Tongue (tissue), 2 donors: ENCODE measurements around the gene FARS2. TPM values are rescaled to one million over a fixed set of nuclear protein-coding genes. Genes with fewer than 3 reads are reported as not detected.
"Not testable (repeated sequence)": the region's sequence is repeated elsewhere in the genome, so short reads cannot be mapped to it uniquely, and the experiment has no call there.

Experiments
- DNase-seq: peaks from one replicate; pipeline ENCODE4 v3.0.0-alpha.2; 2015
- total RNA-seq: library from RNA; depleted of rRNA; stranded (reverse); fragments of >200 nt; gene quantifications from one replicate; pipeline ENCODE4 v1.2.3, GENCODE V29; 2014

The FARS2 gene
- total RNA-seq, 1 donor from 2014 or later: 38.8 TPM

GRCh38 chr6:5638666-5639065 is 377.4 kb downstream of the FARS2 start:
- no peak for DNase-seq

- no peak for DNase-seq
These were observed 377.9 kb downstream of the FARS2 start for GRCh38 chr6:5639193-5639592.

GRCh38 chr6:5640614-5641013 is 379.3 kb downstream of the FARS2 start:
- DNase-seq: no peak

- DNase-seq: no peak
These were observed 383.3 kb downstream of the FARS2 start for GRCh38 chr6:5644523-5645185.

- peak; percentile 32 for DNase-seq
These were observed 384.3 kb downstream of the FARS2 start for GRCh38 chr6:5645328-5646290.

- no peak for DNase-seq
These were observed 391.3 kb downstream of the FARS2 start for GRCh38 chr6:5652406-5653137.

GRCh38 chr6:5653801-5654200 is 392.5 kb downstream of the FARS2 start:
- no peak for DNase-seq

- no peak for DNase-seq
These were observed 394.9 kb downstream of the FARS2 start for GRCh38 chr6:5656226-5656625.

GRCh38 chr6:5656695-5657094 is 395.4 kb downstream of the FARS2 start:
- not testable (repeated sequence) for DNase-seq

GRCh38 chr6:5657684-5658430 is 396.5 kb downstream of the FARS2 start:
- no peak for DNase-seq

- no peak for DNase-seq
These were observed 398.2 kb downstream of the FARS2 start for GRCh38 chr6:5659467-5659866.

GRCh38 chr6:5660772-5661171 is 399.5 kb downstream of the FARS2 start:
- DNase-seq: no peak

GRCh38 chr6:5662797-5663196 is 401.5 kb downstream of the FARS2 start:
- DNase-seq: no peak

GRCh38 chr6:5663259-5663658 is 401.9 kb downstream of the FARS2 start:
- DNase-seq: peak; percentile 36

GRCh38 chr6:5663739-5664138 is 402.4 kb downstream of the FARS2 start:
- DNase-seq: no peak

GRCh38 chr6:5664149-5664548 is 402.8 kb downstream of the FARS2 start:
- DNase-seq: no peak

- DNase-seq: no peak
These were observed 403.9 kb downstream of the FARS2 start for GRCh38 chr6:5665173-5665572.

GRCh38 chr6:5665667-5666066 is 404.4 kb downstream of the FARS2 start:
- no peak for DNase-seq

GRCh38 chr6:5666695-5667094 is 405.4 kb downstream of the FARS2 start:
- DNase-seq: no peak

- no peak for DNase-seq
These were observed 406.4 kb downstream of the FARS2 start for GRCh38 chr6:5667737-5668136.

- no peak for DNase-seq
These were observed 409.1 kb downstream of the FARS2 start for GRCh38 chr6:5670381-5670780.
